Fibroblast of the conjunctiva (primary cell): Measurements from ENCODE around the gene SULT1A2.
A peak's percentile ranks its signal among the peaks of the same experiment; 100 is the strongest.
"Not testable (repeated sequence)": the region's sequence is repeated elsewhere in the genome, so short reads cannot be mapped to it uniquely, and the experiment has no call there.

Experiments used
- DNase-seq: peaks from one replicate; pipeline ENCODE4 v3.0.0-alpha.2; 2010; ENCODE audit warnings: low read depth

SULT1A2 gene

DNA sequence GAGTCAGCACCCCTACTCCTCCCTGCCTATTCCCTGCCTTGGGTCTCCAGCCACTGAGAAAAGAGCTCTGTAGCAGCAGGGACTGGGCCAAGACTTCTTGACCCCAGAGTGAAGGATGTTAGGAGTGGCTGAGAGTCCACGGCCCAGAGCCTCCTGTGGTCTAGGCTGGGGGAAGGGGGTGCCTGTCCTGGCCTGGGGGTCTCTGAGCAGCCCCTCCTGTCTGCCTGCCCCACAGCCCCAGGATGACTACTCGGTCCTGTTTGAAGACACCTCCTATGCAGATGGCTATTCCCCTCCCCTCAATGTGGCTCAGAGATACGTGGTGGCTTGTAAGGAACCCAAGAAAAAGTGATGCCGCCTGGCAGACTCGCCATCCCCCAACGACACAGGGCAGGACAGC is 5.5 kb downstream of the SULT1A2 start:
- DNase-seq: no peak

DNA sequence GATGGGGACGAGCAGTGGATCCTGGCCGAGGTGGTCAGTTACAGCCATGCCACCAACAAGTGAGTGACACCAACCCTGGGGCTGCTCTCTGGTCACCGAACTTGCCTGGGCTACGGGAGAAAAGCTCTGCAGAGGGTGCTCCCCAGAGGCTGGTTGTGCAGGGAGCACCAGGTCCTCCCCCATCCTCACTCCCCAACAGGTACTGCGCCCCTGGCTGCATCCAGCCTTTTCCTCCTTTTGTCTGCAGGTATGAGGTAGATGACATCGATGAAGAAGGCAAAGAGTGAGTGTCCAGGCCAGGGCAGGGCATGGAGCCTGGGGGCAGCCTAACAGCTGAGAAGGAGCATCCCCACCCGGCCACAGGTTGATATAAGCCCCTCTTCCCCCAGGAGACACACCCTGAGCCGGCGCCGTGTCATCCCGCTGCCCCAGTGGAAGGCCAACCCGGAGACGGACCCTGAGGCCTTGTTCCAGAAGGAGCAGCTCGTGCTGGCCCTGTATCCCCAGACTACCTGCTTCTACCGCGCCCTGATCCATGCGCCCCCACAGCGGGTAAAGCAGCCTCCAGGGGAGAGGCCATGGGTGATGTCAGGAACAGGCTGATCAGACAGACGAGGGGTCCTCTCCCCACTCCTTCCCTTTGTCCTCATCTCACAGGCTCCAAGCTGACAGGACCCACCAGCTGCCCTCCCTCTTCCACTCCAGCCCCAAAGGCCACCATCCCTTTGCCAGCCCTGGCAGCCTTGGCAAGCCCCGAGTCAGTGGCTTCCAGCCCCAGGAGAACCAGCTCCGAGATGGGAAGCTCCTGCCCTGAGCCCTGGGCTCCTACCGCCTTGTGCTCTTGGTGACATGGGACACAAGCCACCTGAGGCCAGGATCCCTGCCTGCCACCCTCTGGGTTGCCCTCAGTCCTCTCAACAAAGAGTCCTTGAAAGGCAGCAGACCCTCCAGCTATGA is 6.2 kb downstream of the SULT1A2 start:
- no peak for DNase-seq

DNA sequence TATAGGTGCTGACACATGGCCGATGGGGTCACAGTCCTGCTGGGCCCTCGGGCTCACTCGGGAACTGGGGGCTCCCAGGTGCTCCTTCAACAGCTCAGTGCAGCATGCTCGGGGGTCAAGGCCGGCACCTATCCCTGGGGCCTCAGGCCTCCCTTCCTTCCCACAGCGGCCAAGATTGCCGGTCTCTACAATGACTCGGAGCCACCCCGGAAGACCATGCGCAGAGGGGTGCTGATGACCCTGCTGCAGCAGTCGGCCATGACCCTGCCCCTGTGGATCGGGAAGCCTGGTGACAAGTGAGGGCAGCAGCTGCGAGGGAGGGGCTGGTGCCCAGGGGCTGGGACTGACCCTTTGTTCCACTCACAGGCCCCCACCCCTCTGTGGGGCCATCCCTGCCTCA is 6.9 kb downstream of the SULT1A2 start:
- no peak for DNase-seq

DNA sequence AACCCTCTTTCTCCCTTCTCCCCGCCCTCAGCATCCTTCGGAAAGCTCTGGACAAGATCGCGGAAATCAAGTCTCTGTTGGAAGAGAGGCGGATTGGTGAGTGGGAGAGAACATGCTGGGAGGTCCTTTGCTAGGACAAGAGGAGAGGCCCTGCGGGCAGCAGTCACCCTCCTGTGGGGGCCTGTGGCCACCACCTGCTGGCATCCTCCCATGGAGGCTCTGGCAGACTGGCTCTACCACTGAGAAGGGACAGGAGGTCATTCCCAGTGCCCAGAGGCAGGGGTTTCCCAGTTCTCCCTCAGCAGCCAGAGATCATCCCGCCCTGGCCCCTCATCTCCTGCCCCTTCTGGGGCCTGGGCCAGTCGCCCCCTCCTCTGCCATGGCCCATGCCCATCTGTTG is 7.8 kb downstream of the SULT1A2 start:
- DNase-seq: no peak

DNA sequence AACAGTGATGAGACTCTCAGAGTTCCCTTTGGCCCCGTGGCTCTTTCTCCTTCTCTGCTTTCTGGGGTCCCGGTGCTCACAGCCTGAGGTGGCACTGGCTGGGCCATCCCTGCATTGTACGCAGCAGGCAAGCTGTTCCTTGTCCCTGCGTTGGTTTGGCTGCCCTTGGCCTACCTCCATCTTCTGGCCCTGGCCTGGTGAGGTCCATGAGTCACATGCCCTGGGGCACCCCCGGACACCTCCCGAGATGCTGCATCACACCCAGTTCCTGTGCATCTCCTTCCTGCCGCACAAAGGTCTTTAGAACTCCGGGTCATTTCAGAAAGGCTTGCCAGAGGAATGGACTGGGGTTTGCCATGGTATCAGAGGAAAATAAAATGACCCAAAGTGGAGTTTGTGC is 9.5 kb downstream of the SULT1A2 start:
- DNase-seq: no peak

DNA sequence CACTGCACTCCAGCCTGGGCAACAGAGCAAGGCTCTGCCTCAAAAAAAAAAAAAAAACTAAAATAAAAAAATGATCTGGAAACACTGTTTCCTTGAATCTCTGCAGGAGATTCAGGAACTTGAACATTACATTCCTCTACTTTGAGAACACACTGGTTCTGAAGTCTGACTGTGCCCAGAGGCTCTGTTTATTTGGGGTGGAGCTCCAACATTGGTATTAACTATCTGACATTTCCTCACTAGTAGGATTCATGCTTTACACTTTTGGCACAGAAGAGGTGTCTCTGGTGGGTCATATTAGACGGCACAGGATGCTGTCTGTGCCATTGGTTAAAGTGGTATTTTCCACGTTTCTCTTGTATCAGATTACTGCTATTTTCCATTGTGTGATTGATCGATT is 10.4 kb downstream of the SULT1A2 start:
- no peak for DNase-seq

DNA sequence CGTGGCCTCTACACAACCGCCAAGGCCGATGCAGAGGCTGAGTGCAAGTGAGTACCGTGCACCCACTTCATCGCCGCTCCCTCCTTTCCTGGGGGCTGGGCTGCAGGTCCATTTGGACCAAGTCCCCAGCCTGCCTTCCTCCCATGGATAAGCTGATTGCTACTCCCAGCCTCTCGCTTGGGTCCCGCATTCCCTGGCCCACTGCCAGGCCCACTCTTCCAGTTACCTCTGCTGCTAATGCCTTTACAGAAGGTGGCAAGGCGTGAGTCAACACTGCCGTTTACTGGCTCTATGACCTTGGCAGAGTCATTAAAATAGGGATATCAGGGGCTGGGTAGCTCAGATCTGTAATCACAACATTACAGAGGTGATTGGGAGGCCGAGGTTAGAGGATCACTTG is 11.2 kb downstream of the SULT1A2 start:
- DNase-seq: no peak

DNA sequence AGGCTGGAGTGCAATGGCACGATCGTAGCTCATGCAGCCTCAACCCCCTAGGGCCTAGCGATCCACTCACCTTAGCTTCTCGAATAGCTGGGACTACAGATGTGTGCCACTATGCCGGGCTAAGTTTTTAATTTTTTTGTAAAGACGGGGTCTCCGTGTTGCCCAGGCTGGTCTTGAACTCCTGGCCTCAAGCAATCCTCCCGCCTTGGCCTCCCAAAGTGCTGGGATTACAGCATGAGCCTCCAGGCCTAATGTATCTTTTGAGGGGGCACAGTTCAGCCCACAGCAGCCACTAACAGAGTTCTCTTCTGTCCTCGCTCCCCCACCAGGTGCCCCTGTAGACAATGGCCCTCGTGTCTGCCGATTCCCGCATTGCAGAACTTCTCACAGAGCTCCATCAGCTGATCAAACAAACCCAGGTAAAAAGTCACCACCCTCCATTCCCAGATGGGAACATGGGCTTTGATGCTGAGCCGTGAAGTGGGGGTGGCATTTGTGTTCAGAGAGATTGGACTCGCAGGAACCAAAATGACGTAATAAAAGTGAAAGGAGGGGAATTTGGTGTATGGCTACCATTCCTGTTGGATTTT is 16.0 kb downstream of the SULT1A2 start:
- no peak for DNase-seq

DNA sequence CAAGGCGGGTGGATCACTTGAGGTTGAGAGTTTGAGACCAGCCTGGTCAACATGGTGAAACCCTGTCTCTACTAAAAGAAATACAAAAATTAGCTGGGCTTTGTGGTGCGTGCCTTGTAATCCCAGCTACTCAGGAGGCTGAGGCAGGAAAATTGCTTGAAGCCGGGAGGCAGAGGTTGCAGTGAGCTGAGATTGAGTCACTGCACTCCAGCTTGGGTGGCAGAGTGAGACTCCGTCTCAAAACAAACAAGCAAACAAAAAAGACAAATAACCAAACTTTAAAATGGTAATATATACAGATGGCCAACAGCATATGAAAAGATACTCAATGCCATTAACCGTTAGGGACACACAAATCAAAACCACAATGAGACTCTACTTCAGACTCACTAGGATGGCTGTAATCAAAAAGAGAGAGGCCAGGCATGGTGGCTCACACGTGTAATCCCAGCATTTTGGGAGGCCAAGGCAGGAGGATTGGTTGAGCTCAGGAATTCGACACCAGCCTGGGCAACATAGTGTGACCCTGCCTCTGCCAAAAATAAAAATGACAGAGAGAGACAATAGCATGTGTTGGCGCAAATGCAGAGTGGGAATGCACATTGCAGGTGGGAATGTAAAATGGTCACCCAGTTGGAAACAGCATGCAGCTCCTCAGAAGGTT is 21.3 kb downstream of the SULT1A2 start:
- DNase-seq: no peak

DNA sequence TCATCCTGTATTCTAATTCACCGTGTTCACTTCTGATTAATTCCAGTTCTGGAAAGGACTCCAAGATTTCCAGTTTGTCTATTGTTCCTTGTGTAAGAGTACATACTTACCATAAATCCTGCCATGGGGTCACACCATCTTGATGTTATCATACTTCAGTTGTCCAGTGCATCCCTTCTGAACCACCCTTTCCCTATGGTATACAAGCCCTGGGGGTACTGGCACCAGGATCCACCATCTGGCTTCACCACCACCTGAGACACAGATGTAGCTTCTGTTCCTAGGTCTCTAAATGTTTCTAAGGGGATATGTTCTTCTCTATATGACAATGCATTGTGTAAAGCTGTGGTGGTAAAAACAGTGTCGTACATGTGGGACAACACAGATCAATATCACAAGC is 21.9 kb downstream of the SULT1A2 start:
- no peak for DNase-seq

DNA sequence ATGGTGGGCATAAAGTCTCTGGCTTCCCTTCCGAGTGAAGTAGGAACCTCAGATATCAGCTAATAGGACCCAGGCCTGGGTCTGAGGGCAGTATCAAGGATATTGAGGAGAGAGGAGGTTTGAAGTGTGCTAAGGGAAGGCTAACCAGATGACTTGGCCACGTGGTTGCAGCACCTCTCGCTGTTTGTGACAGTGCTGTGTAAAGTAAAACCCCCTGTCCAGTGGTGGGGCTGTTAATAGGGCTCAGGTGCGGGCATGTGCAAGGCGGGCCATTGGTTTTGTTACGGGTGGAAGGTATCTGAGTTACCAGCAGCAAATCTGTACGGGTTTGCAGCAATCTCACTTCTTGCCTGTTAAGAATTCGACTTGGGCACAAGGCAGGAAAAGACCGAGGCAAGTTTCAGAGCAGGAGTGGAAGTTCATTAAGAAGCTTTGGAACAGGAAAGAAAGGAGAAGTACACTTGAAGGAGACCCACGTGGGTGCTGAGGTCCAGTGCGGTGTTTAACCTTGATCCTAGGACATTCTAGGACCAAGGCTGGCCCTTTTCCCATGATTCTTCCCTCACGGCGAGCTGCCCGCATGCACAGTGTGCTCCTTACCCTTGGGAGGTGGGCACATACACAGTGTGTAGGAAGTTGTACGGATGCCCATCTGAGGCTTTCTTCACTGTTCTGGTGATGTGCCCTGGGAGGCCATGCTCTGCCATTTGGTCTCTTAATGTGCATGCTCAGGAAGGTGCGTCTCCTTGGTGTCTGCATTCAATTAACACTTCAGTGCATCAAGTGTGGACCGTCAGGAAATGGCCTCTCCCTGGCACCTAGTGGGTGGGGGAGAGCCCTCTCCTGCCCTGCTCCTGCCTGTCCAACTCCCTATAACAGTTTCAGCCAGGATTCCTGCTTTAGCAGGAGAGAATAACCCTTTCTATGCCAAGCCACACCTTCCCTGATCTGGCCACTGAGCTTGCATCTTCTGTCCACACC is 22.8 kb downstream of the SULT1A2 start:
- no peak for DNase-seq

DNA sequence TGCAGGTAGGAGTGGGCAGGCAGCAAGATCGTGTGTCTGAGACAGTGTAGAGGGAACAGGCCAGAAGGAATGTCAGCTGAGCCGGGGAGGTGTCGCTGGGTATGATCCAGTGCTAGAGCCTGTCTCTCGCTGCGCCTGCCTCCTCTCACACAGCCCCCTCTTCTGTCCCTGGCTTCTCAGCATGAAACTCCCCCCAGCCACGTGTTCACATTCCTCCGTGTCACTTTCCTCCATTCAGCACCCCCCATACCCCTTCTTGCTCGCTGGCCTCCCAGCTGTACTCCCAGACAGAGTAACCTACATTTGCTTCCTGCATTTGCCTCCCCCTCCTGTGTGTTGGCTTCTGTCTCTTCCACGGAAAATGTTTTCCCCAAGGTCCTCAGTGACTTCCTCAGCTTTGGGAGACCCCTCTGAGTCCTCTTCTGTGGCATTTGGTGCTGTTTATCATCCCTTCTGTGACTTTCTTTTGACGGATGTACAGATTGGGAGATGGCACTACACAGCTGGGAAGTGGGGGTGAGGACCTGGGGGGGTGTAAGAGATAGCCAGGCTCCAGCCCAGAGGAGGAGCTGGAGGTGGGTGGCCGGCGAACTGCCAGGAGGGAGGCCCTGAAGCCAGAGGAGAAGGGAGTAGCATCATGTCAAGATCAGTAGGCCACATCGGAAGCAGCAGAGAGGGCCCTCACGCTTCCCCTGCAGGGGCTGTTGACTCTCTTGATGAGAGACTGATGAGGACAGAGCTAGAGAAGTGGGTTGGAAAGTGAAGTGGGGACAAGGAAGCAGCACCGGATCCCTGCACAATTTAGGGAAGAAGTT is 23.9 kb downstream of the SULT1A2 start:
- DNase-seq: no peak

DNA sequence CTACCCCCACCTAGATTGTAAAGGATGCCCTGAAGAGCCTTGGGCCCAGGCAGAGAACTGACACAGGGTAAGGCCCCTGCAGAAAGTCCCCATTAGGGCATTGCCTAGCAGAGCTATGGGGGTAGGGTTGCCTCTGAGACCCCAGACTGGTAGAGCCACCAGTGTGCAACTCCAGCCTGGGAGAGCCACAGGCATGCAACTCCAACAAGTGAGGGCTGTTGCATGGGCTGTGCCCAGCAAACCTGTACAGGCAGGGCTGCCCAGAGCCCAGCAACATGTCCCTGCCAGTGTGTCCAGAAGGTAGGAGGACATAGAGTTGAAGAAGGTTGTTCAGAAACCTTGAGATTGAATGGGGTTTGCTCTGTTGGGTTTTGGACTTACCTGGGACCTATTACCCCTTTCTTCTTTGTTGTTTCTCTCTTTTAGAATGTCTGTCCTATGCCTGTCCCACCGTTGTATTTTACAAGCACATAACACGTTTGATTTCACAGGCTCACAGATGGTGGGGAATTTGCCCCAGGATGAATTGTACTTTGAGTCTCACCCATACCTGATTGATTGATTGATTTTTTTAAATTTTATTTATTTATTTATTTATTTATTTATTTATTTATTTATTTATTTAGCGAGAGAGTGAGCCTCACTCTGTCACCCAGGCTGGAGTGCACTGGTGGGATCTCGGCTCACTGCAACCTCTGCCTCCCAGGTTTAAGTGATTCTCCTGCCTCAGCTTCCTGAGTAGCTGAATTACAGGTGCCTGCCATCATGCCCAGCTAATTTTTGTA is 26.7 kb downstream of the SULT1A2 start:
- no peak for DNase-seq

DNA sequence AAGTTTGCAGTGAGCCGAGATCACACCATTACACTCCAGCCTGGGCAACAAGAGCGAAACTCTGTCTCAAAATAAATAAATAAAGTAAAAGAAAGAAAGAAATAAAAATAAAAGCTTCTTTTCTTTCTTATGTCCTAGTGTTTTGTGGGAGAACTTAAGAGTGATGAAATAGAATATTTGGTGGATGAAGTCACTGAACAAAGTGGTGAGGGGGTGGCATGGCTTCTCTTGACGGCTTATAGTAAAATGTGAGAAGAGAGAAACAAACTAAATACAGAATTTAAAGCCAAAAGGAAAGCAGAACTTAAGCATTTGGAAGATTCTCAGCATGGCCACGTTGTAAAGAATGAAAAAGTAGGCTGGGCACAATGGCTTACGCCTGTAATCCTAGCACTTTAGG is 27.8 kb downstream of the SULT1A2 start:
- peak; percentile 8 for DNase-seq

DNA sequence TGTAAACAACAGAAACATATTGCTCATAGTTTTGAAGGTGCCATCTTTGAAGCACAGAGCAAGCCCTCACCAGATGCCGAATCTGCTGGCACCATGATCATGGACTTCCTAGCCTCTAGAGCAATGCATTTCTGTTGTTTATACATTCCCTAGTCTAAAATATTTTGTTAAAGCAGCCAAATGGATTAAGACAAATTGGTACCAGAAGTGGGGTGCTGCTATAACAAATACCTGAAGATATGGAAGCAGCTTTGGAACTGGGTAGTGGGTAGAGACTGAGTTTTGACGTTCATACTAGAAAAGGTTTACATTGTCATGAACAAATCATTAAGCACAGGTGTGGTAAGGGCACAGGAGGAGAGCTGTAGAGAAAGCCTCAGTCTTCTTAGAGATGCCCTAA is 29.6 kb downstream of the SULT1A2 start:
- DNase-seq: no peak

DNA sequence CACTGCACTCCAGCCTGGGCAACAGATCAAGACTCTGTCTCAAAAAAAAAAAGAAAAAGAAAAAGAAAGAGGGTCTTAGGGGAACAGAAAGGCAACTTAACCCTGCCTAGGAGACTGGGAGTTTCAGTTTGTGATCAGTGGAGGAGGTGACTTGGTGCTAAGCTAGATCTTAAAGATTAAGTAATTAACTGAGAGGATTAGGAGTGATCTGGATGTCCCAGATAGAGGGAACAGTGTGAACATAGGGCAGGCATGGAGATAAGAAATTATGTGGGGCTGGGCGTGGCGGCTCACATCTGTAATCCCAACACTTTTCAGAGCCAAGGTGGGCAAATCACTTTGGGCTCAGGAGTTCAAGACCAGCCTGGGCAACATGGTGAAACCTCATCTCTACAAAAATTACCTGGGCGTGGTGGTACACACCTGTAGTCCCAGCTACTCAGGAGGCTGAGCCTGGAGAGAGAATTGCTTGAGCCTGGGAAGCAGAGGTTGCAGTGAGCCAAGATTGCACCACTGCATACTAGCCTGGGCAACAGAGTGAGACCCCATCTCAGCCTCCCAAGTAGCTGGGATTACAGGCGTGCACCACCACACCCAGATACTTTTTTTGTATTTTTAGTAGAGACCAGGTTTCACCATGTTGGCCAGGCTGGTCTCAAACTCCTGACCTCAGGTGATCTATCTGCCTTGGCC is 30.5 kb downstream of the SULT1A2 start:
- not testable (repeated sequence) for DNase-seq

DNA sequence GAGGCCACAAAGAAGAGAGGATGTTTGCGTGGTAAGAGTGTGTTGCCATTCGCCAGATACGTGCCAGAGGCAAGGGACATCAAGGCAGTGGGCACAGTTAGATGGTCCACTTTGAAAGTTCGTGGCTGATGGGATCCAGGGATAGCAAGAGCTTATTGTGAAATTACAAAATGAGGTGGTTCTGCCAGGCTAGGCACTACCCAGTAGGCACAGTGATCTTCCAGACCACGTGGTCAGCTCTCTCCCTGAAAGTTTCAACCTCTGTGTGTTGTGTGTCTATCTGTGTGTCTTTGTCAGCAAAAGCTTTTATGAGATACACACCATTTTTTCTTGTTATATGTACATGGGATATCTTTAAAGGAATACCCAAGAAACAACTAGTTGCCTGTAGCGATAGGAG is 33.6 kb downstream of the SULT1A2 start:
- no peak for DNase-seq

DNA sequence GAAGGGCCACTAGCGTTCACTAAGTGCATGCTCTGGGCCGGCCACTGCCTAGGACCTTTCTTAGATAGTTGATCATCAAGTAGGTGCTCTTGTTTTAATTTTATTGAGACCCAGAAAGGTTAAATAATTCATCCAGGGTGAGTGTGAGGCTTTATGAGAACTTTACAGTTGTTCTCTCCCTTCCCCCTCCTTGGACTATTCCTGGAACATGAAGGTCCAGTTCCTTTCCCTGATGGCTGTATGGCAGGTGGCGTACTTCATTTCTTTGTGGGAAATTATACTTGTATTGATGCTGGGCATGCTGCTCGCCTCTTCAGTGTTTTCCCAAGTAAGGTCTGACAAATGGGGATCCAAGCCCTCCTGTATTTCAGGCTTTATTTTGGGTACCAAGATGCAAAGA is 34.7 kb downstream of the SULT1A2 start:
- no peak for DNase-seq

DNA sequence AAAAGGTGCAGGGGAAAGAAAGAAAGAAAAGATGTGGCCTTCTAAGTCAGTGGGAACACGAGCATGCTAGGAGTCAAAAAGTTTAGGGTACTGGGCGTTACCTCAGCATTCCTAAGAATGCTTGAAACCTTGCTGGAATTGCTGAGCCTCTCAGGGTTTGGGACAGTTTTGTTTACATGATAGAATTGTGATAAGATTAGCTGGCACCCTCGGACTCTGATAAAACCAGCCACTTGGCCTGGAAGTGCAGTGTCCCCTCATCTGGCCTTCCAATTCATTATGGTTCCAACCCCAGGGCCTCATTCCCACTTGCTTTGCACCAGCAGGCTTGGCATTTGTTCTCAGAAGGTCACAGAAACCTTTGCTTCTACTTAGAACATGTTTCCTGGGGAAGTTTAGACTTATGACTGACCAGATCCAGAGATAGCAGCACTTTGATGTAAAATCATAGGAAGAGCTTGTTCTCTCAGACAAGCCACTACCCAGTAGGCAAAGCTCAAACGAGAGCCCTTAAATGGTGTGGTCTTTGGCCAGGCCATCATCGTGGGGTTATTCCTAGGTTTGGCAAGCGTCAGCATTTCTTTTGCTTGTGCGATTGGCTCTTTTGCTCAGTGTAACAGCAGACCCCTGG is 35.2 kb downstream of the SULT1A2 start:
- no peak for DNase-seq
